Measurements from ENCODE around the gene MGAT4C.
"Not testable (repeated sequence)": the region's sequence is repeated elsewhere in the genome, so short reads cannot be mapped to it uniquely, and the experiment has no call there.

MGAT4C gene

DNA sequence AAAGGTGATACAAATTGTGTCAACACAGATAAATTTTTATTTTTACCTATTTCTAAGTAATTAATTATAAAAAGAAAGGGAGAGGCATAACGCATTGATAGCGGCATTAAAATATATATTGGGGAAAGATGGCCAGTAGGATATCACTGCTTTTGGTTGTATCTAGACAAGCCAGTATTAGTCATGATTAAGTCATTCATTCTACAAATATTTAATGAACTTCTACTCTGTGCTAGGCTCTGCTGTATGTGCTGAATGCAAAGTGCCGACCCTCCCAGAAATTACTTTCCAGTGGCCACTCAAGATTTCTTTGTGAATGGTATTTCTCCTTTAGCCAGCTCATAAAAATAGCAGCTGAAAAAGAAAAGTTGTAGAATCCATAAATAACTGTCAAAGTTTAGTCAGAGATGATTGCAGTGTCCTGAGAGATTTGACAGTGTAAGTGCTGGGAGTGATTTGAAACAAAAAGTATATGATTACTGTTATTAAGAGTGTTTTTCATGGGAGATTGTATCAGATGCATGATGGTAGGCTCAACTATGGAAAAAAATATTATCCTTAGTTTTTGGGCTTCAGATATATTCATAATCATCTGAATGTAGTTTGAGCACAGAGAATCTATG, 133.2 kb downstream of the MGAT4C start:
- DNase-seq: no peak

GRCh38 chr12:86118161-86118560, 138.0 kb downstream of the MGAT4C start:
- no peak for DNase-seq

DNA sequence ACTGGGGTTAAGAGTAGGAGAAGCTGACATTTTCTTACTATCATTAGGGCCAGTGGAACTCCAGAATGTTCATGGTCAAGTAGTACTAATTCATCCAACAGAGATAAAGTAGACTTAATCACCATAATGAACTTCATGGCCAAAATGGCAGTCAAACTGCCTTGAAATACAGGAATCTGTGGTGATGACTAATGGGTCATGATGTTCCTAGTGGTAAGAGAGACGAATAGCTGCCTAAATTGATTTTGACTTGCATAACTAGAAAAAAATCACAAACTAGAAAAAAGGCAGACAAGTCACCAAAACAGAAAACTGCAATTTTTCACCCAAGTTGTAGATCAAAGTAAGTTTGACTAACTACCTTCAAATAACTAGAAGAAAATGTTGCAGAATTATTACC, 138.5 kb downstream of the MGAT4C start:
- DNase-seq: no peak

DNA sequence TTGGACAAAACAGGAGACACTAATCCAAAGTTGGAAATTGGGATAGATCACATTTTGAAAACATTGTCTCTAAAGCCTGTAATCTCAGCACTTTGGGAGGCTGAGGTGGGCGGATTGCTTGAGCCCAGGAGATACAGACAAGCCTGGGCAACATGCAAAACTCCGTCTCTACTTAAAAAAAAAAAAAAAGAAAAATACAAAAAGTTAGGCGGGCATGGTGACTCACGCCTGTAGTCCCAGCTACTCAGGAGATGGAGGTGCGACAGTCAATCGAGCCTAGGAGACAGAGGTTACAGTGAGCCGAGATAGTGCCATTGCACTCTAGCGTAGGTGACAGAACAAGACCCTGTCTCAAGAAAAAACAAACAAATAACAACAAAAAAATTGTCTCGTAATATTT, 152.1 kb downstream of the MGAT4C start:
- DNase-seq: no peak

GRCh38 chr12:86097161-86097560, 159.0 kb downstream of the MGAT4C start:
- no peak for DNase-seq

- no peak for DNase-seq
These were observed 164.5 kb downstream of the MGAT4C start for GRCh38 chr12:86091681-86092080.

GRCh38 chr12:86081843-86082242, 174.3 kb downstream of the MGAT4C start:
- DNase-seq: no peak

DNA sequence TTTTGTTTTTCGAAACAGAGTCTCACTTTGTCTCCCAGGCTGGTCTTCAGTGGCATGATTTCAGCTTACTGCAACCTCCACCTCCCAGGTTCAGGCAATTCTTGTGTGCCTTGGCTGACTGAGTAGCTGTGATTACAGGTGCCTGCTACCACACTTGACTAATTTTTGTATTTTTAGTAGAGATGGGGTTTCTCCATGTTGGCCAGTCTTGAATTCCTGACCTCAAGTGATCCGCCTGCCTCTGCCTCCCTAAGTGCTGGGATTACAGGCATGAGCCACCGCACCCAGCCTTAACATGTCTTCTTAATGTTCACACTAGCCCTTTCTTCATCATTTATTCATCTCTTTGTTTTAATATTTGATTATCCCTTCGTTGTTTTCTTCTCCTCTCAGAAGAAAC, 197.1 kb downstream of the MGAT4C start:
- DNase-seq: not testable (repeated sequence)

GRCh38 chr12:86057092-86057845, 198.9 kb downstream of the MGAT4C start:
- DNase-seq: no peak

DNA sequence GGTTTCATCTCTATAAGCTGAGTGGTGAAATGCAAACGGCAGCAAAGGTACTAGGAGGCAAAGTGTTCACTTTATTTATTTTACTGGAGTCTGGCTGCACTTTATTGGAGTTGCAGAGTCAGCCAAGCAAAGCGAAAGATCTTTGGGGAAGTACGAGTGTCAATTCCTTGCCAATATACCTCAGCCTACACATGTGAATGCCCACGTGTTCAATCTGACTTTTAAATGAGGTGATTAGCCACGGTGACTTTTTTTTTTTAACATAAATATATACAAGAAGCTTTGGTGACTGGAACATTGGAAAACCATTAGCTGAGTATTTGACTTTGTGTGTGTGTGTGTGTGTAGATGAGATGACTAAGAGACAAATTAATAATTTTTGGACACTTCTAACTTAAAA, 203.3 kb downstream of the MGAT4C start:
- DNase-seq: no peak

DNA sequence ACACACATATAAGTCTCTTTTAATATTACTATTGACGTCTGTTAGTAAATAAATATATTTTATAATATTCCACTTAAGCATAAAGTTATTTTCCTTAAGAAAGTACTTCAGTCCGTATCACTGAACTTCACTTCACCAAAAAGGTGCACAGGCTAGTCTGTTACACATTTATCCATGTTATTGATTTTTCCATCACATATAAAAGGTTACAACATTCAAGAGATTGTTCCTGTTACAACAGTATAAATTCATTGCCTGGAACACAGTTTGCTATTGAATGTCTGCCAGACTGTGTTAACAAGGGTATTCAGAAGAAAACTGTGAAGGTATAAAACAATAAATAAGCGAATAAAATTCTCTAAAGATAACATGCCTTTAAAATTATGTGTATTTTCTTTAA, 206.2 kb downstream of the MGAT4C start:
- DNase-seq: no peak

DNA sequence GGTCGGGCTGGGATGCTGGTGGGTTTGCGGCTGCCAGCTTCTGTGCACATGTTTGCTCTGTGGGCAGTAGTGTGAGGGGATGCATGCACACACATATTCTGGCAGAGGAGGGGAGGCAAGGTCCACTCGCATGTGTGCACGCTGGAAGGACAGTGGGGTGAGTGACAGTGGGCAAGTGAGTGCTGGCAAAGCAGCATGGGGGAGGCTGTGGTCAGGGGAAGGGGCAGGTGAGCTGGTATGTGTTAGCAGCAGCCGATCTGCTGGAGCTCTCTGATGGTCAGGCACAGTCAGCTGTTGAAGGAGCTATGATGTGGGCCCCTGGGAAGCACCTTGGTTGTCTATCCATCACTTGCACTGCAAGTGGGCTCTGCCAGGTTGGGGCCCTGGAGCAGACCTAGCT, 211.8 kb downstream of the MGAT4C start:
- DNase-seq: no peak

DNA sequence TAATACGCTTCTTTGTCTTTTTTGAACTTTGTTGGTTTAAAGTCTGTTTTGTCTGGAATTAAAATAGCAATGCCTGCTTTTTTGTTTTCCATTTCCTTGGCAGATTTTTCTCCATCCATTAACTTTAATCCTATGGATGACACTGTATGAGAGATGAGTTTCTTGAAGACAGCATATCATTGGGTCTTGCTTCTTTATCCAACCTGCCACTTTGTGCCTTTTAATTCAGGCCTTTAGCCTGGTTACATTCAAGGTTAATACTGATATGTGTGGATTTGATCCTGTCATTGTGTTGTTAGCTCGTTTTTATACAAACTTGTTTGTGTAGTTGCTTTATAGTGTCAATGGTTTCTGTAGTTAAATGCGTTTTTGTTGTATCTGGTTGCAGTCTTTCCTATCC, 214.1 kb downstream of the MGAT4C start:
- no peak for DNase-seq

GRCh38 chr12:86018361-86018760, 237.8 kb downstream of the MGAT4C start:
- DNase-seq: no peak

DNA sequence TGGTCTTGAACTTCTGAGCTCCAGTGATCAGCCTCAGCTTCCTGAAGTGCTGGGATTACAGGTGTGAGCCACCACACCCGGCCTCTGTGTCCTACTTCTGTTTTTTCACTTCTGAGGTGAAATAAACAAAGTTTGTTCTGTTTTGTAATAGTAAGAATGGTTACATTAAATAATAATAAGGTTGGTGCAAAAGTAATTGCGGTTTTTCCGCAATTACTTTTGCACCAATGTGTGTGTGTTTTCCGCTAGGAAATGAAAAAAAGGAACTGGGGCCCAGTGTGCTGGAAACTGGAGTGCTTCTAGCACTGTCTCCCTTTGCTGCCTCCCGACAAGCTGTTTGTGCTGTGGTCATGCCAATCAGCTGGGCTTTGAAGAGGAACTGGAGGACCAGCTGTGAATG, 241.2 kb downstream of the MGAT4C start:
- no peak for DNase-seq

DNA sequence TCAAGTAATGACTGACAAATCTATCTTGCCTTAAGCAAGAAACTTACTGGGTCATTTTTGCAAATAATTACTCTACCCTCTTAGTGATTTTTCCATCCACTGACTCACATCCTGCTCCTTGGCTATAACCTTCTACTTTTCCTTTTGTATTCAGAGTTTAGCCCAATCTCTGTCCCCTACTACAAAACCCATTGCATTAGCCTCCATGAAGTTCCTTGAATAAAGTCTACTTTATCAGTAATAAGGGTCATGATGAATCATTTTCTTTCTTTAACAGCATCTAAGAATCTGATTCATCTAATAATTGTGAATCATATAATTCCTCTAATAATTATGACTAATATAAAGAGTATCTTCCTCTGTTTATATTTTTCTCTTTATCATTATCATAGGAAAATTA, 249.5 kb downstream of the MGAT4C start:
- no peak for DNase-seq

GRCh38 chr12:85998074-85998473, 258.1 kb downstream of the MGAT4C start:
- DNase-seq: no peak

- DNase-seq: no peak
These were observed 259.9 kb downstream of the MGAT4C start for GRCh38 chr12:85996280-85996679.

DNA sequence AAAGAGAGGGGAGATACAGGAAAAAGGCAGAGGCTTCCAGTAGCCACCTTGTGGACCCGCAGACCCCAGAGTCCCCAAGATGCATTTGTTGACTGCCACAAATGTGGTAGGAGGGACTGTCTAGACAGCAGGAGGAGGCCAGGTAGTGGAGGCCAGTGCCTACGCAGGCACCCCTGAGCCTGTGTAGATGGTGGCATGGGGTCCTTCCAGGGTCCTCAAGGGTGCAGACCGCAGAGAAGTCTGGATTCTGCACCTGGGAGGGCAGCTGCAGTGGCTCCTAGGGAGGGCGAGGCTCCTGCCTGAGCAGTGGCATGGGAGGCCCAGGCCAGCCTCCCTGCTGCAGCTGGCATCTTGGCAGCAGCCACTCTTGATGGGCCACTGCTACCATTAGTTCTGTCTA, 262.4 kb downstream of the MGAT4C start:
- DNase-seq: no peak

- no peak for DNase-seq
These were observed 270.2 kb downstream of the MGAT4C start for GRCh38 chr12:85985996-85986395.

- DNase-seq: no peak
These were observed 272.6 kb downstream of the MGAT4C start for GRCh38 chr12:85983601-85984000.

DNA sequence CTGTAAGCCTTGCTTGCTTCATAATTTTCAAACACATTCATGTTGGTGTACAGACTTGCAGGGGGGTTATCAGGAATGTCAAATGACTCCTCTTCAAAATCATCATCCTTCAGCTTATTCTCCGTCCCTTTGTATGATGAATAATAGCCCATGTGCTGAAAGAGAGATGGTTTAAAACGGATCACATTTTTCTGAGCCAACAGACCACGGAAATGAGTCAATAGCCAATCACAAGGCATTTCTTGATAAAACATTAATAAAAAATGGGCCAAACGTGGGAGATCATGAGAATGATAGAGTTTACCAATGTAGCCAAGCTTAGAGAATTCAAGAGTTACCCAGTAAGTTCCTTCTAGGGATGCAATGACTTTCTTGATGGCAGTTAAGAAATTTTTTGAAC, 276.6 kb downstream of the MGAT4C start:
- DNase-seq: no peak

DNA sequence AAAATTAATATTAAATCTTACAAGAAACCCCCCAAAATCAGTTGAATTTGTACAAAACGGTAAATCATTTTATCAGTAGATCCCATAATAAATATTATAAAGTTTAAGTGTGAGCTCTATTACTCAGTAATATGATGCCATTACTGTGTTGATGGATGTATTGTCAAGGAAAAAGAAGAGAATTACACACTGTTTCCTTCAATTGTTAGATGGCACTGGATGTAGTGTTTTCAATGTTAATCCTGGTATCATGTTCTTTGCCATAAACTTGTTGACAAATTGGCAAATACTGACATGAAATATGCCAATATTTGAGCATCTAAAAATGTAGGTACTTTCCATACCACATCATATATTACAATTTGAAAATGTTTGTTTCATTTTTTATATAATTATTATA, 280.5 kb downstream of the MGAT4C start:
- DNase-seq: no peak

DNA sequence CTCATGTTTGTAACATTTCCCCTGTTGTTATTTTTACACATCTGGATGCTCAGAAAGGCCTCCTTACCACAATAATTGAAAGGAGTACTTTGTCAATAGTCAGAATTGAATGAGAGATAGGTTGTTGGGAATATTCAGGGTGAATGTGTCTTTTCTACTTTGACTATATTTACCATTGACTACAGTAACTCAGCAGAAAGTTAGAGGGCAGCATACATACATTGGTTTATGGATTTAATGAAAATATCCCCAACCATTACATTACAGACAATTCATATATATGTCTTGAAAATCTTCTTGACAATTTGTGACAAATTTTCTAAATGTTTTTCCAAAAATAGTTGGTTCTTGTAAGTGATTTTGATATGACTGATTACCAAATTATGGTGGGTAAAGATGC, 284.4 kb downstream of the MGAT4C start:
- DNase-seq: no peak

GRCh38 chr12:85968606-85969005, 287.6 kb downstream of the MGAT4C start:
- no peak for DNase-seq
